HG03378 (cell line): ENCODE data around the gene LITAF.

ENCODE experiments used
- ATAC-seq: cut with Tn5 transposase; IDR thresholded peaks from one replicate; pipeline ENCODE4 v1.9.1; 2021; ENCODE audit warnings: mild to moderate bottlenecking, moderate library complexity; ENCODE audit not compliant: unreplicated experiment

The LITAF gene

DNA sequence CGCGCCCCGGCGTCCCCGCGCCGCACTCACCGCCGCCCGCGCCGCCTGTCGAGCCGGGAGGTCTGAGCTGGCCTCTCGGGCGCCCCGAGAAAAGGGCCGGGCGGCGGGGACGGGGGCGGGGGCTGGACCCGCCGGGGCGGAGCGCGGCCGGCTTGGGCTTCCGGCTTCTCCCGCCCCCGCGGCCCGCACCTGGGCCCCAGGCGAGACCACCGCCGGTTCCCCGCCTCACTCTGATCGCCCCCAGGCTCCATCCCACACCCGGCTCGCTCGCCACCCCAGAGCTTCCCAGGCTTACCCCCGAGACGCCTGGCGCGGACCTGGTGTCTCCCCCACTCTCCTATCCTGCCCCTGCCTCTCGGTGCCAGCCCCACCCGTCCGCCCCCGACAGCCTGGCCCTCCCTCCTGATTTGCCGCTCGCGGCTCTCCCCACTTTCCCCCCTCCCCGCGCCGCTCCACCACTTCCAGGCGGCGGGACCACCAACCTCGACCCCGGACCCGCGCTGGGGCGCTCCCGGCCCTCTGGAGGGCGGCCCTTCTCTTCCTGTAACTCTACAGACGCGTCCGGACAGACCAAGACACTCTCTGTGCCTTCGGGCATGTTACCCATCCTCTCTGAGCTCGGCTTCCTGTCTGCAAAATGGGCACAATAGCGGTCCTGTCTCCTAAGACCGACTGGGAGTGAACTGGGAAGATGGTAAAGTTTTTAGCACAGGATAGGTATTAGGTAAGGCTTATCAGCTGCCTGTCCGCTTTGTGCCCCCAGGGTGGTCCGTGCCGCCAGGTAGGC lies at the start of gene LITAF:
Gene LITAF, minus strand, starts transcription at position 64 of the 787 bp plus-strand sequence. CDS start 30,189 bp downstream, outside the sequence.
- no peak for ATAC-seq

DNA sequence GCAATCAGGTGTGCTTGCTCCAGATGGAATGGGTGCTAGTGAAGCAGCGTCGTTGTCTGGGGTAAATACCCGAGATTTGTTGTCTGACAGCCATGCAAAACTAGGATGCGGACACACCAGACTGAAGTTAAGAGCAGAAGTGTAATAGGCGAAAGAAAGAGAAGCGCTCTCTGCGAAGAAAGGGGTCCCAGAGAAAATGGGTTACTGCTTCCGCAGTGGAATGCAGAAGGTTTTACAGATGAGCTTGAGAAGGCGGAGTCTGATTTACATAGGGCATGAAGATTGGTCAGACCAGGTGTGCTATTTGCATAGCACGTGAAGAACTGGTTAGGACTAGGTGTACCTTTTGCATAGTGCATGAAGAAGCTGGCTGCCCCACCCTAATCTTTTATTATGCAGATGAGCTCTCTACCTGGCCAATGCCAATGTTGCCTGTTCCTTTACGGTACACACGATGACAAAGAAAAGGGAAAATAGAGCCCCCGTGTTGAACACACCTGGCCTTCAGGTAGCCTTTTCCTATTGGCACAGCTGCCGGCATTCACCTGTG lies 49.5 kb upstream of the LITAF start:
- ATAC-seq = no peak

DNA sequence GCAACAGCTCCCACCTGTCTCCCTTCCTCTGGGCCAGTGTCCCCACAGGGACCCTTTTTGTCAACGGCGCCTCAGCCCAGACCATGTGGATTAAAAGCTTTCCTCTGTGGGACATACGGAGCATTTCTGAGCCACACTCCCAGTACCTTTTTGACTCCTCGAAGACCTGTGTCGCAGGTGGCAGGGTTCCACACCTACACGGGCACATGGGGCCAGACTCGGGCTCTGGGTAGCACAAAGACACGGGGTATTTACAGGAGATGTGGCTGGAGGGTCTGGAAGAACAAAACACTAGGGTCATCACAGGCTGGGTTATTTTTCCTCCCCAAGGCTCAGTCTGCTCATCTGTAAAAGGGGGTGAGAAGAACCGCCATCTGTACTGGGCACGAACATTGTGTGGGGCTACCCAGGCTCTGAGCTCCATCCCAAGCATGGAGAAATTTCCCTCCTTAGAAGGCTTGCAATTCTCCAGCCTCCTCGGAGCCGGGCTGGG lies 49.0 kb upstream of the LITAF start:
- ATAC-seq = no peak

DNA sequence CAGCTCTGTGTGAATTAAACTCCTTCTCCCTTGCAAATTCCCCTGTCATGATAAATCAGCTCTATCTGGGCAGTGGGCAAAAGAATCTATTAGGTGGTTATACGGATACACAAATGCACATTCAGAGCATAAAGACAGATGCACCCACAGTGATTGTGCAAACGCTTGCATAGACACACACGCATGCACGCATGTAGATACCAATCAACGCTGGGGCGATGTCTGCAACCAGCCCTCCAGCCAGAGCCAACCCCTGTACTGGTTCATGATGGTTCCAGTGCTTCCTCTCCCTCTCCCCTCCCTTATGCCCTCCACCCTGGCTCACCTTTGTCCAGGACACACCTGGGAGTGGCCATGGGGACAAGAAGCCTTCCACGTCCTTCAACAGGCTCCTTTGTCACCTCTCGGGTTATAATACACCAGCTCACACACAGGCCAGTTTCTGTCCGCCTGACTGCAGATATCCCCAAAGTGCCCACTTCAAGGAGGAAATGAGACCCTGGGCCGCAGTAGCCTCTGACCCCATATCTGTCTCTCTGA lies 48.5 kb upstream of the LITAF start:
- ATAC-seq = no peak

DNA sequence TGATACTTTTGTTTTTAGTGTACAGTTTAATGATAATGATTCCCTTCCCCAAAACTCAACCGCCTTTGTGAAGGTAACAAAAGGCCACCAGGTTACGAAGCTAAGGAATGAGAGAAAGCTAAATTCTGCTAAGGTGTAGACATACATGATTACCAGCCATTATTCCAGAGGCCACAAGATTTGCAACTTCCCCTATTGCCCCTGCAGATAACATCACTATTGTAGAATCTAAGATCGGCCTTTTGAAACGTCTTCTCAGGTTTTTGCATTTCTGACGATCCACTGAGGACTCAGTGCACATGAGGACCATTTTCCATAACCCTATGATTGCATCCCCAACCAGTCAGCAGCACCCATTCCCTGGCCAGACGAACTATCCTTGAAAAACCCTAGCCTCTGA lies 47.6 kb upstream of the LITAF start:
- no peak for ATAC-seq

DNA sequence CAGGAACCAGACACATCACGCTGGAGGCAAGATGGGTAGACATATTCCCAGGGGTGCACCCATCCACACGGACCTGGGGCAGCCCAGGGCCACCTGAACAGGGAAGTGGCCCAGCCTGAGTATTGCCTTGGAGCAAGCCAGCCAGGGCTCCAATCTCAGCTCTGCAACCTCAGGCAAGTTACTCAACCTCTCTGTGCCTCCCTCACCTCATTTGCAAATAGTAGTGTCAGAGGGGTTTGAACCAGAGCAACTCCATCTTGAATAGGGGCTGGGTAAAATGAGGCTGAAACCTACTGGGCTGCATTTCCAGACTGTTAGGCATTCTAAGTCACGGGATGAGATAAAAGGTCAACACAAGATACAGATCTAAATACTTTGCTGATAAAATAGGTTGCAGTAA lies 46.4 kb upstream of the LITAF start:
- no peak for ATAC-seq

DNA sequence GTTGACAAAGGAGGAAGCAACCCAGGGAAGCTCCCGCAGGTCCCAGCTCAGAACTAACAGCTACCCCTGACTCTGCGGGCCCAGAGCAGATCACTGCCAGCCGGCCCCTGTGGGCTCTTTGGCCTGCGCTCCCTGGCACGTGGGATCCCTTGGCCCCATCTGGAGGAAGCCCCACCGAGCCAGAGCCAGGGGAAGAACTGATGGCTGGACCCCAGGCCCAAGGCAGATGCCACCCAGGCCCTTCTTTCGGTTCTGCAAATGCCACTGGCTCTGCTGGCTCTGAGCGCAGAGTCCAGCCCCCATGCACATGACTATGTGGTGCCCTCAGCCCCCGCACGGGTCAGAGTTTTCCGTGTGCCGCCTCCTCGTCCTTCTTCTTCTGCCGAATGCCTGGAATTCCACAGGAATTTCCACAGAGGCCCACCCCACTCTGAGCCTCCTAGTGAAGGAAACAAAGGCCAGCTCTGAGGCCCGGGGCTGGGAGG lies 45.8 kb upstream of the LITAF start:
- ATAC-seq = no peak

DNA sequence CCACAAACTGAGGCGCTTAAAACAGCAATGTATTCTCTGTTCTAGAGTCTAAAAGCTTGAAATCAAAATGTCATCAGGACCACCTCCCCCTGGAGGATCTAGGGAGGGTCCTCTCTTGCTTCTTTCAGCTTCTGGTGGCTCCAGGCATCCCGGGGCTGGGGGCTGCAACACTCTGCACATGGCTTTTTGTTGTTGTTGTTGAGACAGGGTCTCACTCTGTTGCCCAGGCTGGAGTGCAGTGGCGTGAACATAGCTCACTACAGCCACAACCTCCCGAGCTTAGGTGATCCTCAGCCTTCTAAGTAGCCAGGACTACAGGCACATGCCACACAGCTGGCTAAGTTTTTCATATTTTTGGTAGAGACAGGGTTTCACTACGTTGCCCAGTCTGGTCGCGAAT lies 44.5 kb upstream of the LITAF start:
- no peak for ATAC-seq

DNA sequence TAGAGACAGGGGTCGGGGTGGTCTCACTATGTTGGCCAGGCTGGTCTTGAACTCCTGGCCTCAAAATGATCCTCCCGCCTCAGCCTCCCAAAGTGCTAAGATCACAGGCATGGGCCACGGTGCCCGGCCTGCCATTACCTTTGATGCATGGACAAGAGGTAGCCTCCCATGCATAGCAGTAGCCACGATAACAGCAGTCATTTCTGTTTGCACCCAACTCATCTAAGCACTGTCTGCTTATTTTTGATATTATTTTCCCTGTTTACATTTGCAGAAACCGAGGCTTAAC lies 44.0 kb upstream of the LITAF start:
- ATAC-seq = no peak

DNA sequence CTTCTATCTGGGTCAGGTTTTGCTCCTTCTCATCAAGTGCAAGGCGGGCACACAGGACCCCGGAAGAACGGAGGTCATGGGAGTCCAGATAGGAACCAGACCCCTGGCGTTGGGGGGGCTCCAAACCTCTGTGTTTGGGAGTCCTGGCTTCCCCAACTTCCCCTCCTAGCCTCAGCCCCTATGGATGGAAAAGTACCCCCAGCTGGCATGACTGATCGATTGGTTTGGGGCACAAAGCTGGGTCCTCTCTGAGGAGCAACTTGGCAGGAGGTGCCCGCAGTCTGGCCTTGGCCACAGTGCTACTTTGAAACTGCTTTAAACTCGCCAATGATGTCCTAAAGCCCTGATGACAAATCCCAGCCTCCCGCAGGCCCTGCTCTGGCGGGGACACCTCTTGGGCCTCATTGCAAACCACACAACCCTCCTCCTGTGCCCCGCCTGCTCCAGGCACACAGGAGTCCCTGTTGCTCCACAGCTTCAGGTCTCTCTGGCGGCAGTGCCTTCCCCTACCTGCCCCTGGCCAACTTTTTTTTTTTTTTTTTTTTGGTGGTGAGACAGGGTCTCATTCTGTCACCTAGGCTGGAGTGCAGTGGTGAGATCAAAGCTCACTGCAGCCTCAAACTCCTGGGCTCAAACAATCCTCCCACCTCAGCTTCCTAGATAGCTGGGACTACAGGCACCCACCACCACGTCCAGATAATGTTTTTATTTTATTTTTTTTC lies 43.5 kb upstream of the LITAF start:
- ATAC-seq = no peak

DNA sequence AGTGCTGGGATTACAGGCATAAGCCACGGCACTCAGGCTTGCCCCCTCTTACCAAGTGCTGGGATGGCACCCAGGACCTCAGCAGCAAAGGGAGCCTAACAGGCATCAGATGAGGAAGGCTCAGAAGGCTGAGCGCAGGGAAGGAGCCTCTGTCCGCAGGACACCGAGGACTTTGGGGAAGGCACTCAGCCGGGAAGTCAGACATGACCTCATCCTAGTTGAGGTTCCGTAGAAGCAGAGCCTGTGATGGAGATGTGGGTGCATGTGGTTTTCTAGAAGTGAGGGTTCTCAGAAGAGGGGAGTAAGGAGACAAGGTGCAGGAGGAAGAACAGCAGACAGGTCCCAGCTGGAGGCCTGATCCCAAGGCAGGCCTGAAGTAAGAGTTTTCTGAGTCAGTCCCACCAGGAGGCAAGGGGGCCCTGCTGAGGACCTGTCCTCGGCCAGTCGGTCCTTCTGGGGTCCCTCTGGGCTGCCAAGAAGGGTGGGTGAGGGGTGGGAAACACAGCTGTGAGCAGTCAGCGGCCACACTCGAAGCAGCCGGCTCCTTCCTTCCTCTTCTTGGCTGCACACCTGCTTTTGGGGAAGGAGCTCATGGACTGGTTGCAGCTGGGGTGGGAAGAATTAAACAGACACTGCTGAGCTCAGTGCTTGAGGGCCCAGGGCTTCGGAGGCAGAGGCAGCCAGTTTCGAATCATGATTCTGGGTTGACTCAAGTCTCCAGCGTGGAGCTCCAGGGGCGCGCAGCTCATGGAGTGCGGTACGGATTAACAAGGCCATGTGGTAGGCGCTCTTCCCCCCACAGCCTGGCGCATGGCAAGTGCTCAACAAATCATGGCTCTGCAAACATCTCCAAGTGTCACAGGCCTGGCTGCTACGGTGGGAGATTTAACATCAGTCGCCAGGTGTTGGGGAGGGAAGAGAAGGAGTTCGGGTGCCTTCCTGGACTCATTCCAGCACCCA lies 42.6 kb upstream of the LITAF start:
- no peak for ATAC-seq

DNA sequence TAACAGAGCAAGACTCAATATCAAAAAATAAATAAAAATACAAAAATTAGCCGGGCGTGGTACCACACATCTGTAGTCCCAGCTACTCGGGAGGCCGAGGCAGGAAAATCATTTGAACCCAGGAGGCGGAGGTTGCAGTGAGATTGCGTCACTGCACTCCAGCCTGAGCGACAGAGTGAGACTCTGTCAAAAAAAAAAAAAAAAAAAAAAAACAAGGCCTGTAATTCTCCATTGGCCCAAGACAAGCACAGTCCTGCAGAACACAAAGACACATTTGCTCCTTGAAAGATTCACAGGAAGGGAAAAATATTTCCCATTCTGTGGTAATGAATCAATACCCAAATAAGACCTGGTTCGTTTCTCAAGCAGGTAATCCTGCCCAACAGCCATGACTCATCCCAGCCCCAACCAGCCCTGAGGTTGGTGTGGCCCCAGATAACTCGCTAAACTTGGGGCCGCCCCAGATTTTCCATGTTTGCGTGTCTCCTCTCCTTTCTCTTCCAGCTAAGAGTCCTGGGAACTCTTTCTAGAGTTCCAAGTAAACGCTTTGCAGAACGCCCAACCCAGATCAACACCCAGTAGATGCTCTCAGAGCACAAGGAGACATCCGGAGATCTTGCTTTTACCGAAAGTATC lies 41.2 kb upstream of the LITAF start:
- no peak for ATAC-seq

DNA sequence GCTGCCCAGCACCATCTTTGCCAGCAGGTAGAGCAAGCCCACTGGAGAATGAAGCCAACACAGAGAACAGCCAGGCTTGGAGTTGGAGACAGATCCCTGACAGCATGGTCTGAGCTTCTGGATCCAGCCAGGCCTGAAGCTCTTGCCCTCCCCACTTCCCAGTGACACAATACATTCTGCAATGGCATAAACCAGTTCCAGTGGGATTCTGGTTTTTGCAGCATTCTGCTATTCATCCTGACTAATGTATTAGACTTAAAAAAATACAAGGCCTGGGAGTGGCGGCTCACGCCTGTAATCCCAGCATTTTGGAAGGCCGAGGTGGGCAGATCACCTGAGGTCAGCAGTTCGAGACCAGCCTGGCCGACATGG lies 40.6 kb upstream of the LITAF start:
- ATAC-seq = no peak

DNA sequence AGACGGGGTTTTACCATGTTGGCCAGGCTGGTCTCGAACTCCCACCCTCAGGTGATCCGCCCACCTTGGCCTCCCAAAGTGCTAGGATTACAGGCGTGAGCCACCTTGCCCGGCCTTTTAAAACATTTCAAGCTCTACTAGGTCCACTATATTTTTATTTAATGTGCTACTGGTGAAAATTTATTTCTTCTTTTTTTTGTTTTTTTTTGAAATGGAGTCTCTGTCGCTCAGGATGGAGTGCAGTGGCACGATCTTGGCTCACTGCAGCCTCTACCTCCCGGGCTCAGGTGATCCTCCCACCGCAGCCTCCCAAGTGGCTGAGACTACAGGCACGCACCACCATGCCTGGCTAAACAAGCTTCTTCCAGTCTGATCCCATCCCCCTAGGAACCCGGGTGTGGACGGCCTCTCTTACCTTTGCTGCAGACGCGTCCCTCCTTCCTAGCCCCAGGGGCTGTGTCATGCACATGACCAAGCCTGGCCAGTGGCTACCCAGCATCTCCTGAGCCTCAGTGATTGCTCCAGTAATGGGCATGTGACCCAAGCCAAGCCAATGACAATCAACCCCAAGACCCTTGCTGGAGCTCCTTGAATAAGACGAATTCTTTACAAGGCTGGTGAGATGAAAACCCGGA lies 40.1 kb upstream of the LITAF start:
- ATAC-seq = no peak

DNA sequence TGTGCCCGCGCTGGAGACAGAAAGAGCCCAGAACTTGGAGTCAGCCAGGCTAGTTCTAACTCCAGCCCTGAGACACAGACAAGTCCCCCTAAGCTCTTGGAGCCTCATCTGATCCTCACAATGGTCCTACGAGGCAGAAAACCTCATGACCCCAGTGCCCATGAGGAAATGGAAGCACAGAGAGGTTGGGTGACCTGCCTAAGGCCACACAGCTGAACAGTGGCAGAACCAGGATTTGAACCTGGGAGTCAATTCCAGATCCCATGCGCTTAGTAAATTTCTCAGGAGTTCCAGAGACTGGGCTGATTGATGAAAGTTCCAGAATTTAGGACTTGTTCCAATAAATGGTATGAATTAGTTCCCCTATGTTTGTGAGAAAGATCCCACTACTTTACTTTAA lies 39.0 kb upstream of the LITAF start:
- no peak for ATAC-seq

DNA sequence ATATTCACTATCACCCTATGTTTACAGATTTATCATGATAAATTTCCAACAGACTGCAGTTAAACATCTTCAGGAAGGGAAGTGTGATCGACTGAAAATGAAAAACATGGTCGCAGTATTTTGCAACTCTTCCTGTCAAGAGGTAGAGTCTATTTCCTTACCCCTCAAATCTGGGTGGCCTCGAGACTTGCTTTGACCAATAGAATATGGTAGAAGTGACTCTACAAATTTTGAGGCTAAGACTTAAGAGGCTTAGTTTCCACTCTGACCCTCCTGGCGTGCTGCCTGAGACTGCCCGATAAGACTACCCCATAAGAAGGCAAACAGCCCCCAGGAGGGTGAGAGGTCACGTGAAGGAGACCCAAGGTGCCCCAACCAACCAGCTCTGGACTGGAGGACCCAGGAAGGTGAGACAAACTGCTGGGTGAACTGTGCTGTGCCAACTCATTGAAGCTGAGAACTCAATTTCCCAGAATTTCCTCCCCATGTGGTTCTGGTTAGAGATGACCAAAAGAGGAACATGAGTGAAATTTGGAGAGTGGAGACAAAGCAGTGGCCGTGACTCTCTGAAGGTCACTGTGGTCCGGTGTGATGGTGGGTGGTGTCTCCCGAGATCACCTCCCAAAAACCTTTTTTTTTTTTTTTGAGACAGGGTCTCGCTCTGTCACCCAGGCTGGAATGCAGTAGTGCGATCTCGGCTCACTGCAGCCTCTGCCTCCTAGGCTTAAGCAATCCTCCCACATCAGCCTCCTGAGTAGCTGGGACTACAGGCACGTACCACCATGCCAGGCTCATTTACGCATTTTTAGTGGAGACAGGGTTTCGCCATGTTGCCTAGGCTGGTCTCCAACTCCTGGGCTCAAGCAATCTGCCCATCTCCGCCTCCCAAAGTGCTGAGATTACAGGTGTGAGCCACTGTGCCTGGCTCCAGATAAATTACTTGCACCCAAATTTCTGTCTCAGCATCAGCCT lies 38.2 kb upstream of the LITAF start:
- no peak for ATAC-seq

DNA sequence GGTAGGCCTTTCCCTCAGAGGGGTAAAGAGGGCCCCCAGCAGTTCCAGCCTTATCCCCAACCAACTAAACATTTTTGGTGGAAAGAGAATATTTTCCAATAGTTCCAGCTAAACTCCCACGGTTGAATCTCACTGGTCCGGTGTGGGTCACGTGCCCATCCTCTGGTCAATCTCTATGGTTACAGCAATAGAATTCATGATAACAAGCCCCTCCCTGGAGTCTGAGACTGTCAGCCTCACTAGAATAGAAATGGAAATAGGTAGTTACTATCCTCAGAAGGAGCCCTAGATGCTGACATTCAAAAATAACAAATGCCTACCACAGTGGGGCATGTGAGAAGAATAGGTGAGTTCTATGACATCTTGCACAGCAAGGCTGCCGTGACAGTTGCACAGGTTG lies 37.5 kb upstream of the LITAF start:
- no peak for ATAC-seq

DNA sequence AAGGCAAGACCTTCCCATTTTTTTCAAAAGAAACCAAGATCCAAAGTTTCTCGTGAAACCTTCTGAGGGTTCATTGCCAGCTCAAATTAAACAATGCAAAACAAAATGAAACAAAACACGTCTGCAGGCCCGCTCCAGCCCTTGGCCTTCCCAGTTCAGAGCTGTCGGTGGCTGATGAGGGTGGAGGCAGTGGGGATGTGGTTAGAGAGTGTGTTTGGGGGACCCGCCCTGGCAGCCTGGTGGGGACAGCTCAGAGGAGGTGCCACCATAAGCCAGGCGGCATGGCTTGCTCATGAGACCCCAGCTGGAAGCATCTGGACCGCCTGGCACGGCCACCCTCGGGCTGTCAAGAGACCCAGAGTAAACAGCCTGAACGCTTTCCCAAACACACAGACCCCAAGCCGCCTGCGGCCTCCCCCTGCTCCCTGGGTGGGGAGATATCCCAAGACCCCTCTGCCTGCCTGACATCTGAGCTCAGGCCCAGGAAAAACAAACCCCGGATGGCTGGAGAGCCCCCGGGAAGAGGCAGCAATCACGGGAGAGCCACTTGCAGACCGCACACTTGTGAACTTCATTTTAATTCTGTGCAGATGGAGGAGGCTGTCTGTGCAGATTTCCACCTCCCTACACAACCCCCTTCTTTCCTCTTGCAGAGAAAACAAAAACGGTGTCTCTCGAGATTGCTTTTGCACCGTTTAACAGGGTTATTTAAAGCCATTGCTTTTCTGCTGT lies 35.4 kb upstream of the LITAF start:
- ATAC-seq = no peak
